SK-N-SH (cell line): ENCODE measurements around the gene CDKAL1. TPM values are rescaled to one million over a fixed set of nuclear protein-coding genes. Genes with fewer than 3 reads are reported as not detected.
A peak's percentile ranks its signal among the peaks of the same experiment; 100 is the strongest.

Source experiments
- CTCF ChIA-PET: fragments of 300-600, 350-600 bp; formaldehyde crosslinking; extraction: SDS; loops from one replicate; lab custom pipeline; 2021; lab: Yijun Ruan, JAX
- POLR2A ChIA-PET: fragments of 350-600 bp; sonication (Branson Sonifier 250); formaldehyde crosslinking; extraction: SDS; loops from one replicate; lab custom pipeline; 2020; ENCODE audit warnings: antibody characterized with exemption, inconsistent platforms; lab: Yijun Ruan, JAX
- DNase-seq: peaks from one replicate; pipeline ENCODE4 v3.0.0; 2012
- H2AFZ ChIP-seq: fragments of 200-600 bp; sonication (generic); 2 replicates; pipeline ENCODE4 v1.8.1; 2016; ENCODE audit warnings: antibody characterized with exemption, mild to moderate bottlenecking, low read depth
- H3F3A ChIP-seq: fragments of 200-600 bp; sonication (generic); replicated peaks from 2 replicates; pipeline ENCODE3; 2016; ENCODE audit warnings: antibody characterized with exemption, mild to moderate bottlenecking; ENCODE audit not compliant: insufficient read depth
- H3K27ac ChIP-seq, 2 experiments: fragments of 200-500 bp in 1 of 2; fragments of 200-600 bp in 1 of 2; sonication (Bioruptor generic) in 1 of 2; sonication (generic), shearing (Covaris generic) in 1 of 2; 2 replicates each; pipeline versions ENCODE4 v1.5.1 to v1.6.1; 2014 to 2016; ENCODE audit warnings: low read depth in 2 of 2, inconsistent platforms in 1 of 2, low read length in 1 of 2, mild to moderate bottlenecking in 1 of 2, mixed read lengths in 1 of 2
- H3K27me3 ChIP-seq: fragments of 200-600 bp; sonication (generic), shearing (Covaris generic); 2 replicates; pipeline ENCODE4 v1.6.1; 2016; ENCODE audit warnings: mixed run types; ENCODE audit not compliant: insufficient read depth
- H3K36me3 ChIP-seq, 2 experiments: fragments of 200-500 bp in 1 of 2; fragments of 200-600 bp in 1 of 2; sonication (Bioruptor generic) in 1 of 2; sonication (generic) in 1 of 2; replicated peaks in 1 of 2; 2 replicates each; pipeline versions ENCODE3 to v1.5.1; 2014 to 2016; ENCODE audit warnings: low read length in 1 of 2, mild to moderate bottlenecking in 1 of 2; ENCODE audit not compliant: insufficient read depth in 2 of 2, control insufficient read depth in 1 of 2
- H3K4me1 ChIP-seq, 2 experiments: fragments of 200-500 bp in 1 of 2; fragments of 200-600 bp in 1 of 2; sonication (Bioruptor generic) in 1 of 2; sonication (generic), shearing (Covaris generic) in 1 of 2; 2 replicates each; pipeline versions ENCODE4 v1.5.1 to v1.6.1; 2014 to 2016; ENCODE audit warnings: low read depth in 1 of 2, low read length in 1 of 2, mixed run types in 1 of 2; ENCODE audit not compliant: insufficient read depth in 2 of 2, control insufficient read depth in 1 of 2
- H3K4me2 ChIP-seq: fragments of 200-600 bp; sonication (generic), shearing (Covaris generic); 2 replicates; pipeline ENCODE4 v1.6.1; 2017; ENCODE audit warnings: mixed run types
- H3K4me3 ChIP-seq, 2 experiments: fragments of 200-500 bp in 1 of 2; fragments of 200-600 bp in 1 of 2; sonication (Bioruptor generic) in 1 of 2; sonication (generic), shearing (Covaris generic) in 1 of 2; 2 replicates each; pipeline versions ENCODE4 v1.5.1 to v1.8.1; 2014 to 2016; ENCODE audit warnings: low read depth in 2 of 2, inconsistent platforms in 1 of 2, low read length in 1 of 2, mild to moderate bottlenecking in 1 of 2, mixed read lengths in 1 of 2, moderate library complexity in 1 of 2
- H3K79me2 ChIP-seq: fragments of 200-600 bp; sonication (generic); 2 replicates; pipeline ENCODE4 v1.8.1; 2017; ENCODE audit warnings: mild to moderate bottlenecking; ENCODE audit not compliant: insufficient read depth
- H3K9ac ChIP-seq: fragments of 200-600 bp; sonication (generic); 2 replicates; pipeline ENCODE4 v1.6.1; 2017; ENCODE audit warnings: mixed run types
- H3K9me2 ChIP-seq: fragments of 200-600 bp; sonication (generic); 2 replicates; pipeline ENCODE4 v1.6.1; 2017; ENCODE audit warnings: mixed run types
- H3K9me3 ChIP-seq: fragments of 200-600 bp; sonication (generic); 2 replicates; pipeline ENCODE4 v1.6.1; 2017; ENCODE audit warnings: mixed run types, mild to moderate bottlenecking, moderate library complexity
- H4K20me1 ChIP-seq: fragments of 200-600 bp; sonication (generic); 2 replicates; pipeline ENCODE4 v1.6.1; 2017; ENCODE audit warnings: mild to moderate bottlenecking, mixed run types; ENCODE audit not compliant: insufficient read depth
- CTCF ChIP-seq: fragments of 200-600 bp; sonication (generic); IDR thresholded peaks from 2 replicates; pipeline ENCODE4 v1.6.1; 2017; ENCODE audit warnings: antibody characterized with exemption, mild to moderate bottlenecking, moderate library complexity
- ELF1 ChIP-seq: IDR thresholded peaks from 2 replicates; pipeline ENCODE4 v1.4.0; 2012
- EP300 ChIP-seq, 2 experiments: IDR thresholded peaks; 2 replicates each; pipeline versions ENCODE4 v1.4.0 to v1.6.1; 2012; ENCODE audit warnings: borderline replicate concordance in 1 of 2, low read depth in 1 of 2, low read length in 1 of 2
- FOXJ3 ChIP-seq: sonication (generic); formaldehyde crosslinking; IDR thresholded peaks from 2 replicates; pipeline ENCODE4 v1.5.1; 2020; ENCODE audit warnings: mild to moderate bottlenecking, missing genetic modification reagents
- GABPA ChIP-seq: IDR thresholded peaks from 2 replicates; pipeline ENCODE4 v1.4.0; 2012; ENCODE audit warnings: low read depth, mild to moderate bottlenecking
- GATA2 ChIP-seq: sonication (generic); formaldehyde crosslinking; IDR thresholded peaks from 2 replicates; pipeline ENCODE4 v1.5.0; 2020; ENCODE audit warnings: mild to moderate bottlenecking, missing genetic modification reagents
- JUND ChIP-seq: IDR thresholded peaks from 2 replicates; pipeline ENCODE4 v1.4.0; 2012
- MXI1 ChIP-seq: IDR thresholded peaks from 2 replicates; pipeline ENCODE4 v1.6.1; 2012; ENCODE audit warnings: mild to moderate bottlenecking, low read depth, low read length, improper control_type of control experiment
- NFIC ChIP-seq: IDR thresholded peaks from 2 replicates; pipeline ENCODE4 v1.4.0; 2012; ENCODE audit warnings: borderline replicate concordance
- PBX3 ChIP-seq: IDR thresholded peaks from 2 replicates; pipeline ENCODE4; 2012
- POLR2AphosphoS5 ChIP-seq: IDR thresholded peaks from 2 replicates; pipeline ENCODE4 v1.6.1; 2012; ENCODE audit warnings: low read depth, low read length
- REST ChIP-seq: IDR thresholded peaks from 2 replicates; pipeline ENCODE4 v1.6.1; 2012; ENCODE audit warnings: mild to moderate bottlenecking, low read depth, low read length, moderate library complexity
- TCF12 ChIP-seq: IDR thresholded peaks from 2 replicates; pipeline ENCODE4 v1.4.0; 2012
- USF2 ChIP-seq: fragments of 150-350 bp; IDR thresholded peaks from 2 replicates; pipeline ENCODE4 v1.6.1; 2017; ENCODE audit warnings: antibody characterized with exemption, low read length, low read depth, borderline replicate concordance
- ZBTB33 ChIP-seq: IDR thresholded peaks from 2 replicates; pipeline ENCODE4 v1.4.0; 2012; ENCODE audit warnings: low read depth, borderline replicate concordance
- WGBS: methylation state at CpG from one replicate; pipeline ENCODE4 v1.1.6; 2017; ENCODE audit warnings: low lambda C conversion rate; 5-methylcytosine and 5-hydroxymethylcytosine counted together
- polyA plus RNA-seq, 3 experiments: library from polyadenylated mRNA; depleted of rRNA; stranded (reverse); fragments of >200 nt; gene quantifications; 2 replicates each; pipeline ENCODE4 v1.2.3, GENCODE V29; 2012

CDKAL1 gene
- polyA plus RNA-seq, 1 of the 3 experiments (the other 2 are of a cell fraction): 2.6 TPM

- Histone ChIP-seq H3K27me3 (no peaks in the 10 kb centered on the region), H3K9ac (no peak overlapping the region), H2AFZ (no peak overlapping the region), H3K36me3 (no peaks in the 10 kb centered on the region), H3K4me1 (peaks cover 0 to 5% of the 10 kb centered on the region in 2 experiments; a peak in 3 of 4 replicates), H4K20me1 (no peaks in the 10 kb centered on the region), H3F3A (no peaks in the 10 kb centered on the region), H3K9me2 (no peaks in the 10 kb centered on the region), H3K79me2 (no peaks in the 10 kb centered on the region), H3K9me3 (no peaks in the 10 kb centered on the region), H3K4me3 (no peak overlapping the region), H3K4me2 (no peak overlapping the region), H3K27ac (peak overlapping the region in 1 of 2 experiments; percentile 71; a peak in 2 of 4 replicates)
- ChIA-PET CTCF (no interaction called here), POLR2A (no interaction called here)
- TF ChIP-seq REST: no peak
- no peak for TF ChIP-seq POLR2AphosphoS5
- no peak for TF ChIP-seq TCF12
- TF ChIP-seq CTCF: no peak
- no peak for TF ChIP-seq USF2
- TF ChIP-seq MXI1: no peak
- TF ChIP-seq GABPA: no peak
- TF ChIP-seq NFIC: no peak
- TF ChIP-seq GATA2 (CRISPR knock-in tag): no peak
- TF ChIP-seq JUND: no peak
- no peak for TF ChIP-seq ELF1
- no peak for TF ChIP-seq EP300 (IDR thresholded peaks at IDR 0.05; ENCODE audit: borderline replicate concordance in 1 of 2, low read depth in 1 of 2, low read length in 1 of 2)
- no peak for TF ChIP-seq FOXJ3
- no peak for TF ChIP-seq PBX3
- no peak for TF ChIP-seq ZBTB33
- WGBS: 92% methylated on average over 5 of the region's 5 CpGs
- DNase-seq: no peak
Observed at GRCh38 chr6:21151530-21151929, 617.3 kb downstream of the CDKAL1 start.
